Mesenchymal stem cell (in vitro differentiated cells and primary cell): ENCODE data around the gene OGT.
"Not testable (repeated sequence)": the region's sequence is repeated elsewhere in the genome, so short reads cannot be mapped to it uniquely, and the experiment has no call there.

ENCODE experiments used
- DNase-seq: peaks from one replicate; pipeline ENCODE4 v3.0.0-alpha.2; 2013
- H2AFZ ChIP-seq: one replicate; pipeline ENCODE4 v1.6.1; 2013; ENCODE audit warnings: low read depth, mild to moderate bottlenecking, control low read depth, inconsistent platforms, low read length, moderate library complexity
- H2AK5ac ChIP-seq: 2 replicates; pipeline ENCODE4 v1.6.1; 2013; ENCODE audit warnings: low read length, moderate library complexity, mild to moderate bottlenecking, inconsistent platforms; ENCODE audit not compliant: severe bottlenecking
- H2BK120ac ChIP-seq: one replicate; pipeline ENCODE4 v1.6.1; 2013; ENCODE audit warnings: low read depth, mild to moderate bottlenecking, inconsistent platforms, low read length, moderate library complexity
- H2BK12ac ChIP-seq, 2 experiments: one replicate each; pipeline ENCODE4 v1.6.1; 2013; ENCODE audit warnings: inconsistent platforms in 2 of 2, low read length in 2 of 2, mild to moderate bottlenecking in 2 of 2, moderate library complexity in 2 of 2, control low read depth in 1 of 2
- H2BK15ac ChIP-seq: one replicate; pipeline ENCODE4 v1.6.1; 2013; ENCODE audit warnings: mild to moderate bottlenecking, low read depth, inconsistent platforms; ENCODE audit not compliant: poor library complexity, severe bottlenecking
- H2BK5ac ChIP-seq: 2 replicates; pipeline ENCODE4 v1.6.1; 2013; ENCODE audit warnings: low read depth, mild to moderate bottlenecking, low read length, control low read depth, inconsistent platforms; ENCODE audit not compliant: poor library complexity, severe bottlenecking
- H3K14ac ChIP-seq, 2 experiments: one replicate each; pipeline ENCODE4 v1.6.1; 2013; ENCODE audit warnings: inconsistent platforms in 2 of 2, low read length in 2 of 2, control low read depth in 1 of 2, mild to moderate bottlenecking in 1 of 2, moderate library complexity in 1 of 2
- H3K18ac ChIP-seq, 2 experiments: one replicate each; pipeline ENCODE4 v1.6.1; 2013; ENCODE audit warnings: inconsistent platforms in 2 of 2, low read length in 2 of 2, control low read depth in 1 of 2, low read depth in 1 of 2, mild to moderate bottlenecking in 1 of 2
- H3K23ac ChIP-seq, 2 experiments: one replicate each; pipeline ENCODE4 v1.6.1; 2013; ENCODE audit warnings: inconsistent platforms in 2 of 2, low read length in 2 of 2, mild to moderate bottlenecking in 2 of 2, moderate library complexity in 2 of 2, control low read depth in 1 of 2
- H3K27ac ChIP-seq: 2 replicates; pipeline ENCODE4 v1.5.1; 2013; ENCODE audit warnings: mild to moderate bottlenecking, moderate library complexity, low read length, control low read depth, inconsistent platforms; ENCODE audit not compliant: poor library complexity, severe bottlenecking
- H3K27me3 ChIP-seq, 2 experiments: 2 replicates each; pipeline versions ENCODE4 v1.6.1 to v1.7.0; 2013; ENCODE audit warnings: low read length in 2 of 2, mild to moderate bottlenecking in 2 of 2, moderate library complexity in 2 of 2, control low read depth in 1 of 2, inconsistent platforms in 1 of 2; ENCODE audit not compliant: control insufficient read depth in 1 of 2, insufficient read depth in 1 of 2
- H3K36me3 ChIP-seq, 2 experiments: 2 replicates each; pipeline versions ENCODE4 v1.6.1 to v1.7.0; 2013; ENCODE audit warnings: low read length in 2 of 2, control low read depth in 1 of 2, inconsistent platforms in 1 of 2, low read depth in 1 of 2, mild to moderate bottlenecking in 1 of 2; ENCODE audit not compliant: insufficient read depth in 2 of 2, control insufficient read depth in 1 of 2
- H3K4ac ChIP-seq, 2 experiments: one replicate each; pipeline ENCODE4 v1.6.1; 2013; ENCODE audit warnings: inconsistent platforms in 2 of 2, low read length in 2 of 2, mild to moderate bottlenecking in 2 of 2, moderate library complexity in 2 of 2, control low read depth in 1 of 2, low read depth in 1 of 2
- H3K4me1 ChIP-seq: 2 replicates; pipeline ENCODE4 v1.6.1; 2013; ENCODE audit warnings: low read depth, low read length, control low read depth; ENCODE audit not compliant: control insufficient read depth, insufficient read depth
- H3K4me2 ChIP-seq: 2 replicates; pipeline ENCODE4 v1.6.1; 2013; ENCODE audit warnings: low read length, mild to moderate bottlenecking, inconsistent platforms; ENCODE audit not compliant: poor library complexity, severe bottlenecking
- H3K4me3 ChIP-seq, 2 experiments: 2 replicates each; pipeline versions ENCODE4 v1.5.1 to v1.7.0; 2013; ENCODE audit warnings: low read length in 2 of 2, mild to moderate bottlenecking in 2 of 2, control low read depth in 1 of 2, low read depth in 1 of 2; ENCODE audit not compliant: insufficient read depth in 1 of 2
- H3K79me1 ChIP-seq: replicated peaks from 2 replicates; pipeline ENCODE4 v1.6.1; 2013; ENCODE audit warnings: mild to moderate bottlenecking, control low read depth, low read length, inconsistent platforms; ENCODE audit not compliant: poor library complexity, severe bottlenecking
- H3K9ac ChIP-seq: 2 replicates; pipeline ENCODE4 v1.7.0; 2013; ENCODE audit warnings: mild to moderate bottlenecking, low read length, moderate library complexity
- H3K9me3 ChIP-seq: 2 replicates; pipeline ENCODE4 v1.7.0; 2013; ENCODE audit warnings: mild to moderate bottlenecking, low read length; ENCODE audit not compliant: control insufficient read depth
- H4K8ac ChIP-seq: one replicate; pipeline ENCODE4 v1.6.1; 2013; ENCODE audit warnings: inconsistent platforms, mild to moderate bottlenecking, low read length, moderate library complexity
- H4K91ac ChIP-seq: one replicate; pipeline ENCODE4 v1.6.1; 2013; ENCODE audit warnings: mild to moderate bottlenecking, low read length, inconsistent platforms
- WGBS: methylation state at CpG from one replicate; pipeline ENCODE4 v1.1.7; 2013; ENCODE audit warnings: mixed read lengths; 5-methylcytosine and 5-hydroxymethylcytosine counted together

OGT gene

GRCh38 chrX:71558920-71559319 is 26.0 kb downstream of the OGT start:
- Histone ChIP-seq H3K9me3 (no peaks in the 10 kb centered on the region), H3K36me3 (peaks cover 13 to 92% of the 10 kb centered on the region in 2 experiments), H3K4me1 (peaks cover 3% of the 10 kb centered on the region), H2AFZ (no peak overlapping the region), H3K27ac (no peak overlapping the region), H3K18ac (no peak overlapping the region), H3K4me3 (no peak overlapping the region), H4K91ac (no peak overlapping the region), H3K4me2 (no peak overlapping the region), H3K14ac (no peak overlapping the region), H3K4ac (no peak overlapping the region), H3K79me1 (no peaks in the 10 kb centered on the region), H4K8ac (no peak overlapping the region), H2AK5ac (no peak overlapping the region), H2BK120ac (no peak overlapping the region), H2BK12ac (no peak overlapping the region), H3K27me3 (peaks cover 0 to 2% of the 10 kb centered on the region in 2 experiments), H2BK15ac (no peak overlapping the region), H3K23ac (no peak overlapping the region), H3K9ac (no peak overlapping the region), H2BK5ac (no peak overlapping the region)
- 100% methylated on average over 3 of the region's 5 CpGs for WGBS
- DNase-seq = no peak

DNA sequence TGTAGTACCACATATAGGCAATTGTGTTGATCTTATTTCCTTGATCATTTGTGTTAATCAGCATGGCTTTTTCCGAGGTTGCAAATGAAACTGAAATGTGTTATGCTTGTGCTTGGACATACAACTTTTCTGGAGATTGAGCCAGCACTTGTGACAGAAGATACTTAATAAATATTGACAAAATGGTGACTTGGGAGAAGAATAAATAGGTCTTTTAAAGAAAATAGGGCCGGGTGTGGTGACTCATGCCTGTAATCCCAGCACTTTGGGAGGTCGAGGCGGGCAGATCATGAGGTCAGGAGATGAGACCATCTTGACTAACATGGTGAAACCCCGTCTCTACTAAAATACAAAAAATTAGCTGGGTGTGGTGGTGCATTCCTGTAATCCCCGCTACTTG is 26.9 kb downstream of the OGT start:
- H2BK5ac ChIP-seq, H3K4ac ChIP-seq, DNase-seq, H2BK120ac ChIP-seq, H2AK5ac ChIP-seq, H2BK12ac ChIP-seq, H3K14ac ChIP-seq, H3K27me3 ChIP-seq, H2BK15ac ChIP-seq, H3K79me1 ChIP-seq, H3K4me2 ChIP-seq, H3K4me3 ChIP-seq, H4K91ac ChIP-seq, H3K18ac ChIP-seq, H2AFZ ChIP-seq, H3K9me3 ChIP-seq, H3K23ac ChIP-seq, H3K9ac ChIP-seq, H3K27ac ChIP-seq, H4K8ac ChIP-seq, H3K4me1 ChIP-seq: not testable (repeated sequence)
- WGBS = 82% methylated on average over 4 of the region's 6 CpGs
- H3K36me3 ChIP-seq = peaks cover 13 to 91% of the 10 kb centered on the region in 2 experiments

GRCh38 chrX:71563921-71564320 is 31.0 kb downstream of the OGT start:
- Histone ChIP-seq H2BK5ac (no peak overlapping the region), H3K18ac (no peak overlapping the region), H3K4me2 (no peak overlapping the region), H2AFZ (no peak overlapping the region), H4K91ac (no peak overlapping the region), H2BK15ac (no peak overlapping the region), H3K4me1 (no peaks in the 10 kb centered on the region), H3K14ac (no peak overlapping the region), H3K23ac (no peak overlapping the region), H2BK120ac (no peak overlapping the region), H3K36me3 (peaks cover 17 to 89% of the 10 kb centered on the region in 2 experiments), H3K79me1 (no peaks in the 10 kb centered on the region), H4K8ac (no peak overlapping the region), H3K27me3 (no peaks in the 10 kb centered on the region), H3K9ac (no peak overlapping the region), H2BK12ac (no peak overlapping the region), H3K4ac (no peak overlapping the region), H2AK5ac (no peak overlapping the region), H3K4me3 (no peak overlapping the region), H3K27ac (no peak overlapping the region), H3K9me3 (no peaks in the 10 kb centered on the region)
- WGBS = 94% methylated on average over 1 of the region's 1 CpG
- DNase-seq = no peak

- Histone ChIP-seq H2BK12ac (no peak overlapping the region), H4K91ac (no peak overlapping the region), H3K14ac (no peak overlapping the region), H2AFZ (no peak overlapping the region), H3K36me3 (peaks cover 17 to 84% of the 10 kb centered on the region in 2 experiments), H3K9me3 (no peaks in the 10 kb centered on the region), H3K18ac (no peak overlapping the region), H2BK5ac (no peak overlapping the region), H3K4ac (no peak overlapping the region), H3K79me1 (no peaks in the 10 kb centered on the region), H4K8ac (no peak overlapping the region), H3K9ac (no peak overlapping the region), H3K27ac (no peak overlapping the region), H3K27me3 (no peaks in the 10 kb centered on the region), H2BK120ac (no peak overlapping the region), H3K4me2 (no peak overlapping the region), H2BK15ac (no peak overlapping the region), H3K4me3 (no peak overlapping the region), H3K4me1 (no peaks in the 10 kb centered on the region), H3K23ac (no peak overlapping the region), H2AK5ac (no peak overlapping the region)
- DNase-seq = no peak
- WGBS = 96% methylated on average over 4 of the region's 9 CpGs
Observed at GRCh38 chrX:71565474-71566041, 32.7 kb downstream of the OGT start.
